ENCODE measurements around the gene CD80.
"Not testable (repeated sequence)": the region's sequence is repeated elsewhere in the genome, so short reads cannot be mapped to it uniquely, and the experiment has no call there.

Gene CD80

DNA sequence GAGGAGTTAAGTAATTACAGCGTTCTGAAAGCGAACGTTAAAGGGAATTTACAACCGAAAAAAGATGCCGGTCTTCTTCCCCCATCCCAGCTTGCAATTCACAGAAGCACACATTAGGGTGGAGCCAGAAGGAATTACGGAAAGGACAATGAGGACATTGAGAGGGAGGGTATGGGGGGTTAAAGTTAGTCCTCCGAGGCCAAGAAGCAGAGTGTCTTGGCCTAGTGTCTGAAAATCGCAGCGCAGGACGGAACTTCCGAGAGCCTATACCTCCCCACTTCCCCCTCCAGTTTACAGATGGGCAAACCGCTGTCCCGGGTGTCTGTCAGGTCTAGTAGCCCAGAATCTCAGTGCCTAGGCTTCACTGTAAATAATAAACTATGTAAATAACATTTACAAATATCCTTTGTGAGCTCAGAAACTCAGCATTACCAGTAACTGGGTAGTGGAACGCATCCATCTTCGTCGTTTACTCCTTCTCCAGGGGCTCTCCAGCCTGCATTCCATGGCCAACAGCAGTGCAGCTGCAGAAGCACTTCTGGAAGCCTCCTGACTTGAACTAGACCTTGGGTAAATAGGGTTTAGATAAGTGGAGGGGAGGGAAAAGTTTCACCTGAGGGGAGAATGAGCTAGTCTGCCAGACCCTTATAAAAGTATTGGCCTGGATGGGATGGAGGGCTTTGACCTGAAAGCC lies 20.8 kb upstream of the CD80 start:
- DNase-seq, result no peak

DNA sequence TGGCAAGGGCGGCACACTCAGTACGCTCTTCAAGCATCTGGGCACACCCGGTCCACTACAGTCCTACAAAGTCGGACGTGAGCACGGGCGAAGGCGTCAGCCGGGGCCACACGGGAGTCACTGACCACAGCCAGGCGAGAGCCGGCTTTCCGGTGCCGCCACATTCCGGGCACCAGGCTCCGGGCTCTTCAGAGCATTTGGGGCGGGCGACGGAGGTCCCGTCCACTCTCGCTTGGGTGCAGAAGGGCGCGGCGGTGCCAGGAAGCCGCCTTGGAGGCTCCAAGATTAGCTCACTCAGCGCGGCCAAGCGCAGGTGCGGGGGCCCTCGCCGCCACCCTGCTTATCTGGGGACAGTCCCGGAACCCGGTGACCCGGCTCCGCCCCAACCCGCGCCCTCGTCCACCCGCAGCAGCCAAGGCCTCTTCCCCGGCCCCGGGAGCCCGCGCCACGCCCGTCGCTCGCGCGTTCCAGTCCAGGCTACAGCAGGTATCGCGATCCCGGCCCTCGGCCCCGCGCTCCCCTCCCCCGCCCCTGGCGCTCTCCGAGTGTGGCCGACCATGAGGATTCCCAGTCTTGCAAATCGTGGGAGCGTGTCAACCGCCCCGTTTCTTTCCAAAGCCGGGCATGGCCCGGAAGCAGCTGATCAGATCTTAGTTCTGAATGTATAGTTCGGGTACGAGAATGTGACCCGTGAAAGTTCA lies 20.1 kb upstream of the CD80 start, which contains the start of gene ADPRH:
Gene ADPRH (plus strand): TSS at position 127 of the 701 bp plus-strand sequence. CDS start 2,678 bp downstream, outside the sequence.
- DNase-seq, result peak; percentile 56

DNA sequence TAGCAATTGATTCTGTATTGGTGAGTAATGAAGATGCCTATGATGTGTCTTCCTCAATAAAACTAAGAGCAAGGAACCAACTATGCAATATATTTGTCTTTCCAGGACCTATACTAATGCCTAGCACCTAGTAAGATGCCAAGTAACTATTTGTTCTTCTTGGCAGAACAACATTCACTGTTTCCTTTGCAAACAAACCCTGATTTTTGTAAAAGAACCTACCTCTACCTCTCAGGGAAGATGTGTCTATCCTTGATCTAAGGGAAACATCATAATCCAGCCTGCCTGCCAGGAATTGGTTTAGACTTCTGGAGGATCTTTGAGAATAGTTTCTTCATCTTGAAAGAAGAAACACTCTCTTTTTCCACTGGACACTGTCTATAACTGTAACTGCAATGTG lies 16.1 kb upstream of the CD80 start:
- DNase-seq, result no peak

DNA sequence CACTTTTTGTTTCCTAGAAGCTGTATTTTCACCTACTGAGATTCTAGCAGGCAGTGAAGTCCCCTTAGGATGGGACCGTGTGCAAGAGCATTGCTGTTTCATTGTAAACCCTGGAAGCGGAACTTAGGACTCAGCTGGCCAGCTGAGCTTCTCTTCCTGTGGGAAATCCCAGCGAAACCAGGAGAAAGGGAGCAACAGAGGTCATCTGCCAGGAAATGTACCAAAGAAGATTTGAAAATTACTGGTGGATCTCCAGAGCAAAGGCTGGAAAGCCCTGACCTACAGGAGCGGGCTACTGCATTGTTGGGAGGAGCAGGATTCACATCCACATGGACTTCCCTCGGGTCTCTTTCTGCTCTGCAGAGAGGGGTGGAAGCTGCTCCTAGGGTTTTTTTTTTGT lies 12.3 kb upstream of the CD80 start:
- no peak for DNase-seq

DNA sequence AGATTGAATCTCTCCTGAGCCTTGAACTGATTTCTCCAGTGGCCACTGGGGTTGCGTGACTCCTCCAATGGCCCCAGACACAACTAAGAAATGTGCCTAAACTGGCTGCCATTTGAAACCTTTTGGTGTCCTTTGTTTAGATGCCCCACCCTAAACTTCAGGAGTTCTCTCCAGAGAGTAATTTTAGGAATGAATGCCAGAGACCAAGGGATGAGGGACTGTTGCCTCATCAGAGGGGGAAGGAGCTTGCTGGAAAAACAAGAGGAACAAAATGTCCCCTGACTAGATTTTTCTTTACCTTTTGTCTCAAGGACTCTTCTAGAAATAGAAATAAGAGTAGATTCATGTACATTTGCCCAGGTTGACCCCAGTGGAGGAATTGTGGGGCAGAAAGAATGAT lies 11.8 kb upstream of the CD80 start:
- DNase-seq, result no peak

DNA sequence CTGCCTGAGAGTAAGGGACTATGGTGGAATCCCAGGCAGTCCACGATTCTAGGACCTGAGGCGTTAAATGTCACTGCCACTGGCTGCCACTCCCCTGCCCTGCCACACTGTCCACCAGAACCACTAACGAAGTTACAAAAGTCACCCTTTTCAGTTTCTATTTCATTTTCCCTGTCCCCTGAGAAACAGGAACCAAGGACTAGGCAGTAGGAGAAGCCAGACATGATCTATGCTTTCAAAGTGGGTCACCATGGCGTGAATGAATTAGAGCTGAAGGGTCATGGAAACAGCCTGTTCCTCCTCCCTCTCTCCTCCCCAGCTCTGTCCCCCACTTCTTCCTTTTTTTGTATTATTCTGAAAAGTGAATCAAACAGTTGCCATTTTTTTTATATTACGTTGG lies 10.8 kb upstream of the CD80 start:
- DNase-seq, result no peak

DNA sequence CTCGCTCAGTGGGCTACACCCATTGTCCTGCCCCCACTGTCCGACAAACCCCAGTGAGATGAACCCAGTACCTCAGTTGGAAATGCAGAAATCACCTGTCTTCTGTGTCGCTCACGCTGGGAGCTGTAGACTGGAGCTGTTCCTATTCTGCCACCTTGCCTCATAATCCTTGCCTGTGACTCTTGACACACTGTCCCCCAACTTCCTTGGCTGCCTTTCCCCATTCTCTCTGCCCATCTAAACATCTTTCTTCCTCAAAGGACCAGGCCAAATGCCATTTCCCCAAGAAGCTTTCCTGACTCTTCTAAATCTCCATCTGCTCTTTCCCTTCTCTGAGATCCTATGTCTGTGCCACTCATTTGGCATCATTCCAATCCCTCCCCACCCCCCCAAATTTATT lies 9.7 kb upstream of the CD80 start:
- no peak for DNase-seq

DNA sequence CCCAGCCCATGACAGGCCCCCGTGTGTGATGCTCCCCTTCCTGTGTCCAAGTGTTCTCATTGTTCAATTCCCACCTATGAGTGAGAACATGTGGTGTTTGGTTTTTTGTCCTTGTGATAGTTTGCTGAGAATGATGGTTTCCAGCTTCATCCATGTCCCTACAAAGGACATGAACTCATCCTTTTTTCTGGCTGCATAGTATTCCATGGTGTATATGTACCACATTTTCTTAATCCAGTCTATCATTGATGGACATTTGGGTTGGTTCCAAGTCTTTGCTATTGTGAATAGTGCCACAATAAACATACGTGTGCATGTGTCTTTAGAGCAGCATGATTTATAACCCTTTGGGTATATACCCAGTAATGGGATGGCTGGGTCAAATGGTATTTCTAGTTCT lies 3.9 kb upstream of the CD80 start:
- DNase-seq, result not testable (repeated sequence)

DNA sequence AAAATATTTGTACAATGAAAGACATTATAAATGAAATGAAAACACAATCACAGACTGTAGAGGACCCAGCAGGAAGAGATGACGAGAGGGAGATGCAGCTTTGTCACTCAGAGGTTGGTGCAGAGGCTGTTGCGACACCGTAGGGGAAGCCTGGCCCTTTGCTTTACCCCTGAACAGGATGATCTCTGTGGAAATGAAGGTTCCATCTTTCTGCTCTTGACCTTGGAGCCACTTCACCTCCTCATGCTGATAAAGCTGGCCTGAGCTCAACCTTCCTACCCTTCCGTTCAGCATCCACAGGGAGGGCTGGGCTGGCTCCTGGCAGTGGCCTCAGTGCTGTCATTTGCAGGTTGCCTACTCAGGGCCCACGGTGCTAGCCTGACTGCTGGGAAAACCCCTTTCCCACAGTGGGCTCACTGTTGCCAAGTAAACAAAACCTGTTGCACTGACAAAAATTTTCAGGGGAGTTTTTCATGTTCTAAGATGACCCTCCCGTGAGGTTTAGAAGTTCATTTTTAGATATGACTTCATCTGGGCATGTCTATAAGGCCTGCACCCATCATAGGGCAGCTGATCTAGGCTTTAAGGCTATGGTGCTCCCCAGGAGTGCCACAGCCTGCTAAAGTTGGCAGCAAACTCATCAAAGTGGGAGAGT lies 3.0 kb upstream of the CD80 start:
- DNase-seq, result peak; percentile 19

DNA sequence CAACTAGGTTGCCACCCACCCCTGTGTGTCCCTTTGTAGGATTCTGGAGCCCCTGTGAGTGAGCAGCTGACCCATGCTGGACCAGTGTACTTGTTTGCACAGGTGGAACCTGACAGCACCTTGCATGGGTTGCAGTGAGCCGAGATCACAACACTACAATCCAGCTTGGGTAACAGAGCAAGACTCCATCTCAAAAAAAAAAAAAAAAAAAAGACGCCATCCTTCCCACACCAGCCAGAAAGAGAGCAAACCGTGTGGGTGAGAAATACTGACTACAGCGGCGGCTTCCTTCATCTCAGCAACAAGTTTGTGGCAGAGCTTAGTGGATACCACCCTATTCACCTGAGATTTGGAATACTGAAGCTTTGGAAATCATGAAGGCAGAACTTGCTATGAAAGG lies 746 bp upstream of the CD80 start:
- no peak for DNase-seq

DNA sequence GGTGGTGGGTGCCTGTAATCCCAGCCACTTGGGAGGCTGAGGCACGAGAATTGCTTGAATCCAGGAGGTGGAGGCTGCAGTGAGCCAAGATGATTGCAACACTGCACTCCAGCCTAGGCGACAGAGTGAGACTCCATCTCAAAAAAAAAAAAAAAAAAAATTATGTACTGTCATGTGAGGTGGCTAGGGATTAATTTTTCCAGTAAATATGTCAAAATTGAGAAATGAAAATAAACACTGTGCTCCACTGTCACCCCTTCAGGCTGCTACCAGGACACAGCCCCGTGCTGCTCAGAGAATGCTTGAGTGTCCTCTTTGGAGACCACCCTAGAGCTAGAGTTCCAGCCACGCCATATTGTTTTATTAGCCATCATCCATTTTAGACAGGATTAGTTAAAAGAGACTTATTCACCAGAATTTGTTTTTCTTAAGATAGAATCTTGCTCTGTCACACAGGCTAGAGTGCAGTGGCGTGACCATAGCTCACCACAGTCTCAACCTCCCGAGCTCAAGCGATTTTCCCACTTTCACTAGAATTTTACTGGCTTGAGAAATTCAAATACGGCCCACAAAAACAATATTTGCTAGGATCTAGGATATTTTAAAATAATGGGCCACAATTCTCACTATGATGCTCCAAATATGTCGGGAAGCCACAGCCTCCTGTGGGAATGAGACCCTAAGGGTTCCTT lies 642 bp downstream of the CD80 start:
- no peak for DNase-seq

DNA sequence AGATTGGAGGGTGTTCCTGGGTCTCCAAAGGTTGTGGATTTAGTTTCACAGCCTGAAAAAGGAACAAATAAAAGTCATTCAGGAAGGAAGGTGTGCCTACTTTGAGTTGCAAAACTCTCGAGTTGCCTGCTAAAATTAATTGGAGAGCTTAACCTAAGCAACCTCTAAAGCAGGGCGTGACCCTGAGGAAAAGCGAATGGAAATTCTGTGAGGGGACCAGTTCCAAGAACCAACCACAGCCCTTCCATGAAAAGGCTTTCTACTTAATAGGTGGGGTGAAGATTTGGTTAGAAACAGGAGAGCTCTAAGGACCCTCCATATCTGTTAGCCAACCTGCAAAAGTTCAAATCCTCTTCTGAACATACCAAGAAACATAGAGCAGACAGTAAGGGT lies 1.5 kb downstream of the CD80 start:
- DNase-seq, result no peak

DNA sequence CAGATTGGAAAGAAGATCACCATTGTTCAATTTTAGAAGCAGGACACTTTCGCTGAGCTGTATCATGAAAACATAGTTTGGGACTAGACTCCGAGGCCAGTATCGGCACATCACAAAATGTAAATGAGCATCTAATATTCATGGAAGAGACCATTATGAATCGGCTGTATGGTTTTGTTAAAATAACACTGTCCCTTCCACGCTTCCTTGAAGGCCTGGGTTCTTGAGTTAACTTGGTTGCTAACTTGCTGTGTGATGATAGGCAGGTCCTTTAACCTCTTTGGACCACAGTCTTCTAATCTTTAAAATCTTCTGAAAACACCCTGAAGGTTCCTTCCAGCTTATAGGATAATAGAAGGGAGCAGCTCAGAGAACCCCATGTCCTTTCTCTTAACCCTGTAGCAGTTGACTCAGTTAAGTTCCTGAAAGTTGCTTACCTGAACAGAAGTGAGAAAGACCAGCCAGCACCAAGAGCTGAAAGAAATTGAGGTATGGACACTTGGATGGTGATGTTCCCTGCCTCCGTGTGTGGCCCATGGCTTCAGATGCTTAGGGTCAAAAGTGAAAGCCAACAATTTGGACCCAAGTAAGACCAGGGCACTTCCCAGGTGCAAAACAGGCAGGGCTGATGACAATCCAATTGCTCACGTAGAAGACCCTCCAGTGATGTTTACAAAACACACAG lies 2.1 kb downstream of the CD80 start:
- DNase-seq, result no peak

DNA sequence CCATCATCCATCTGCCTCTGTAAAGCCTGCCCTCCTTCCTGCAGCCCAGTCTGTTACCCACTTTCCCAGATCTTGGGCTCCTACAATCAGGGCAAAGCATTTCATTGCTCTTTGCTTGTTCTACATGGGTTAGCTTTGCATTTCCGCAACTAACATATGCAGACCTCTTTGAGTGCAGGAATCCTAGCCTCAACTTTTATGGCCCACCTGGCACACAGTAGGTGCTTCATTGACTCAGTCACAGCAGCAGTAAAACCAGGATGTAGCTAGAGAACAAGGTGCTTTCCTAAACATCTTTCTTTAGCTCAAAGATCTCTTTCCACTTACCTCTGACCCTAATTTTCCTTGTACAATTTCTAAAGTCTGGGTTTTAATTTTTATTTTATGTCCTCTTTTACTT lies 3.5 kb downstream of the CD80 start:
- no peak for DNase-seq

DNA sequence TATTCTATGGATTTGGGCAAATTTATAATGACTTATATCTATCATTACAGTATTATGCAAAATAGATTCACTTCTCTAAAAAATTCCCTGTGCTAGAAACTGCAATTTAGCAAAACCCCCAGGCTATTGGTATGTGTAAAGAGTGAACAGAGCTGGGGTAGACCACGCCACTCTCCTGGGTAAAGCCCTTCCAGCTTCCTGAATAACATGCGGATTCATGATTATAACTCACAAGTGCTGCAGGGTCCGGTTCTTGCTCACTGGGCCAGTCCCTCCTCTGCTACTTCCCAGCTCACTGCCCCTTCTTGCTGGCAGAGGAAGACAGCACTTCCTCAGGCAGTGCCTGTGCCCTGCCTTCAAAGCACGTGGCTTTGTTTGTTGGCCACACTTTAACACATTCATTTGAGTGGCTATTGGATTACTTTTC lies 4.1 kb downstream of the CD80 start:
- no peak for DNase-seq

DNA sequence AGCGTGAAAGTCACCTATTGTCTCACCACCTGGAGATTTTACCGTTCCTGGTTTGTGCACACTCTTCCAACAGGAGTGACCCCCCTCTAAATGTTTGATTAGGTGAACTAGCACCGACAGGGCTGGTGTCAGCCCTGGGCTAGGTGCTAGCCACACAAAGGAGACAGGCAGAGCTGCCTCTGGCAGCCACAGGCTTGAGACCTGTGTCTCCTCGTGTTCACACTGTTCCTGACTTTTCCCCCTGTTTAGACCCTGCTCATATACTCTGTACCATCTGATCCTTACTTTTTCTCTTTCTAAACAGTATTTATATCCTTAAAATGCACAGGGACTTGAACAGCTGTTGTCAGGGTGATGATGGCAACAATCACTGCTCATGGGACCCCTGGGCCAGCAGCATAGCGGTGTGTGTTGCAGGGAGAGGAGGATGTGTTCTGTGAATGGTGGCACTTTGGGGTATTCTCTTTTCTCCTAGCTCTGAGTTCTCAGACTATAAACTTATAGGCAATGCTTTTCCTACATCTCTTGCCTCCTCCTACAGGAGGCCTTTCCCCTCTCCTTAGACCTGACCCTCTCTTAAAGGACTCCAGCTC lies 5.5 kb downstream of the CD80 start:
- DNase-seq, result no peak

DNA sequence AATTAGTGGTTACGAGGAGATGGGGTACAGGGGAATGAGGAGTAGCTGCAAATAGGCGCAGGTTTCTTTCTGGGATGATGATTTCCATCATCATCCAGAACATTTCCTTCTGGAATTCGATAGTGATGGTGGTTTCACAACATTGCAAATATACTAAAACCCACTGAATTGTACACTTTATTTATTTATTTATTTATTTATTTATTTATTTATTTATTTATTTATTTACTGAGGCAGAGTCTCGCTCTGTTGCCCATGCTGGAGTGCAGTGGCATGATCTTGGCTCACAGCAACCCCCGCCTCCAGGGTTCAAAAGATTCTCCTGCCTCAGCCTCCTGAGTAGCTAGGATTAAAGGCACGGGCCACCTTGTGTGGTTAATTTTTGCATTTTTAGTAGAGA lies 6.5 kb downstream of the CD80 start:
- not testable (repeated sequence) for DNase-seq

DNA sequence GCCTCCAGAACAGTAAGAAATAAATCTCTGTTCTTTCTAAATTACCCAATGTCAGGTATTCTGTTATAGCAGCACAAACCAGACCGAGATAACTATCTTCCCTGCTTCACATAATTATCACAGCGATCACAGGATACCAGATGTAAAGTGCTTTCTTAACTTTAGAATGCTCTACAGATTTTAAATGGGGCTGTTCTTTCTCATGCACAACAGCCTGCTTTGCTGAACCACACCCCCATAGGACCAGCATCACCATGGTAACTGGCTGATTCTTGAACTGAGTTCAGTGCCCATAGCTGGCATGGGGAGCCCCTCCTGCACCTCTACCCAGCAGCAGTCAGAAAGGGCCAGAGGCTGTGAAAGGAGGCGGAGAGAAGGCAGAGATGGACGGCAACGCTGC lies 7.8 kb downstream of the CD80 start:
- no peak for DNase-seq

DNA sequence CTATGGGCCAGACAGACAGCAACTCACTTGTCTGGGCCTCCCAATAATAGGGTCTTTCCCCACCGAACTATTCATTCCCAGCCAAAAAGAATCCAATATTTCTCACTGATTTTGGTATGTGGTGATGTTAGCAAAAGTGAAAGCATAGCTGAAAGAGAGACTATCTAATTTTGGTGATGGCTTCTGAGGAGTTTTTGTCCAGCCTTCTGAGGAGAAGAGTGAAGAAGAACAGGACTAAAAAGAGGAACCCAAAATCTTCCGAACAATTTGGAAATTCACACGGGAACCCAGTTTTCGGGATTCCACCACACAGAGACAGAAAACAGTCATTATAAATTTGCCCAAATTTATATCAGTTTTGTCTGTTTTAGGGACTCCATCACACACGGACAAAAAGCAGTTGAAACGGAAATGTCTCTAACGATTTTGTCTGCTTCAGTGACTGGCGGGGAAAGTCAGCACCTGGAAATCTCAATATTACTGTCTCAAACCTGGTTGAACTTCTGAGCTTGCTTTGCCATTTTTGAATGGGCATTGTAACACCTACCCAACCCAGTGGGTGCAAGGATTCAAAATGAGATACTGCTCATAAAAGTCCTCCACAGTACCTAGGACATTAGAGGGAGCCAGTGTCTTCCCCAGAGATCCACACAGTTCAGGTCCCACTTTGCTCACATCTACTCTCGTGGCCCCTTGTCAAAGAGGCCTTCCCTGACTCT lies 9.1 kb downstream of the CD80 start:
- DNase-seq, result no peak

DNA sequence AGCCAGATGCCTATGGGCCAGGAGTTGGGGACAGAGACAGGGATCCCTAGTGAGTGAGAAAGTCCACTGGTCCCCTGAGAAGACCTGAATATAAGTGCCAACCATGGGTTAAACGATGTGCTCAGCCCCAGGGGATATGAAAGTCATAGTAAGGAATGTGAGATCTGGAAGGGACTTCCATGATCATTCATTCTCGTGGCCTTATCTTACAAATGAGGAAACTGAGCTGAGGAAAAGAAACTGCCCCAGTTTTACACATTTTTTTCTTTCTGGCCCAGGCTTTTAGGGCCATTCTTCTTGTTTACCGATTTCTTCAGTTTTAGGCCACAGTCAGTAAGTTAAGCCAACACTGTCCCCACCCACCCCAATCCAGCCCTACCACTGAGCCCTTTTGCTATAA lies 11.1 kb downstream of the CD80 start:
- DNase-seq, result no peak

DNA sequence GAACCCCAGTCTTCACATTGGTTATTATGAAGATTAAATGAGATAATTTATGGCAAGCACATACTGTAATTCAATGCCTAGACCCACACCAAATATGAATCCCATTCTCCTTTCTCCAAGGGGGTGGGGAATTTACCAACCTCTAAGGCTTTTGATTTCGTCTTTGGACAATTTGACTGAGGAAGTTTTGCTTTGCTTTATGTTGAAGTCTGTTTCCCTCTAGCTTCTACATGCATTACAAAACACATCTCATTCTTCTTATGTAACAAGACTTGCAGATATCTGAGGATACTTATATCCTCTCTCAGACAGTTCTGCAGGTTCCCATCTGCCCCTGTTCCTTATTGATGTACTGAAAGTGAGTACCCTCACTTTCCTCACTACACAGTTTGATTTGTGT lies 12.2 kb downstream of the CD80 start:
- DNase-seq, result no peak

DNA sequence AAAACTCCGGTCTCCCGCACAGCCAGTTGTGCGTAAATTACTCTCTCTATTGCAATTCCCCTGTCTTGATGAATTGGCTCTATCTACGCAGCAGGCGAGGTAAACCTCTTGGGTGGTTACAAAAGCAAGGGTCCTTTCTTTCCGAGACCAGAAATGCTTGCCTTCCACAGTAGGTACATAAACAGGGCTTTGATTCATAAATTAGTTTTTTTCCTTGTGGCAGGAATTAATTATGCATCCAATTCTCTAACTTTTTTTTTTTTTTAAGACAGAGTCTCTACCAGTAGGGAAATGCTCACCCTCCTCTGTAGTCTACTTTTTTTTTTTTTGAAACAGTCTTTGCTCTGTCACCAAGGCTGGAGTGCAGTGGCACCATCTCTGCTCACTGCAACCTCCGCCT lies 16.3 kb downstream of the CD80 start:
- no peak for DNase-seq
